ENCODE data around the gene ZGRF1.

ZGRF1 gene

DNA sequence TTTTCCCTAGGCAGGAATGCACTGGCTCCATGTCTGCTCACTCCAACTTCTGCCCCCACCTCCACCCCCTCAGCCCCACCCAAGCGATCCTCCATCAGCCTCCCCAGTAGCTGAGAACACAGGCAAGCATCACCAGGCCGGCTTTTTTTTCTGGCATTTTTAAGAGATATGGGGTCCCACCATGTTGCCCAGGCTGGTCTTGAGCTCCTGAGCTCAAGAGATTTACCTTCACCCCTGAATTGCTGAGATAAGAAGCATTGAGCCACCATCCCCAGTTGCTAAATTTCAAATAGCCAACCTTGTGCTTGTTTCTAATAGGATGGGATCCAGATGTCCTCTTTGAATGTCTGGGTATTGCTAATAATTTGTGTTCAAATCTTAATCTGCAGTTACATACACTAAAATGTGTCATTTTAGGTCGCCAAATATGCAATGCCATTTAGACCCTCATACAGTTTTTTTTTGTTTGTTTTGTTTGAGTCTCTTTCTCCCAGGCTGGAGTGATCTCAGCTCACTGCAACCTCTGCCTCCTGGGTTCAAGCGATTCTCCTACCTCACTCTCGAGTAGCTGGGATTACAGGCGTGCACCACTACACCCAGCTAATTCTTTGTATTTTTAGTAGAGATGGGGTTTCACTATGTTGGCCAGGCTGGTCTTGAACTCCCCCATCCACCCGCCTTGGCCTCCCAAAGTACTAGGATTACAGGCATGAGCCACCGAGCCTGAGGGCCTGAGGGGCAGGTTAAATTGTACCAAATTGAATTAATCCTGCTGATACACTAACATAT, 9.0 kb upstream of the ZGRF1 start:
- in situ Hi-C loops (cut with MboI; ENCODE audit: low sequenced_read_pairs), result loop anchor here (25.0 kb wide), 1 partner anchor 292 kb away; no protein-coding TSS in a partner anchor

DNA sequence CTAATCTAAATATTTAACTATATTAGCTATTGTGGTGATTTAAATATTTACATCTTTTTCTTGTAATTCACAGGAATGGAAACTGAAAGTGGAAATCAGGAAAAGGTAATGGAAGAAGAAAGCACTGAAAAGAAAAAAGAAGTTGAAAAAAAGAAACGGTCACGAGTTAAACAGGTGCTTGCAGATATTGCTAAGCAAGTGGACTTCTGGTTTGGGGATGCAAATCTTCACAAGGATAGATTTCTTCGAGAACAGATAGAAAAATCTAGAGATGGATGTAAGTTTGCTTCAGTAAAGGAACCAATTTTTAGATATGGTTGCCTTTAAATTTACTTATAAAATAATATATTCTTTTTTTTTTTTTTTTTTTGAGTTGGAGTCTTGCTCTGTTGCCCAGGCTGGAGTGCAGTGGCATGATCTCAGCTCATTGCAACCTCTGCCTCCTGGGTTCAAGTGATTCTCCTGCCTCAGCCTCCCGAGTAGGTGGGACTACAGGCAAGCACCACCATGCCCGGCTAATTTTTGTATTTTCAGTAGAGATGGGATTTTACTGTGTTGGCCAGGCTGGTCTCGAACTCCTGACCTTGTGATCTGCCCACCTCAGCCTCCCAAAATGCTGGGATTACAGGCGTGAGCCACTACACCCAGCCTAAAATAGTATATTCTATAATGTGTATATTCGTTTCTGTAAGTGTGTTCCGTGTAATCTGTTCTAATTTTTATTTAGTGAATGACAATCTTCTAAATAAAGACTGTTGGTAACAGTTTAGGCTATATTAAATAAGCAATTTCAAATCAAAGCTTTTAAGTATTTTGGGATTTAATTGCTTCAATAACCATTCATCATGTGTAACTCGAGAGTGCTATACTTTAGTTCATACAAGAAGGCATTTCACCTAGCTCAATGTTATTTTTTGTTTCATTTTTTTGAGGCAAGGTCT, 8.2 kb upstream of the ZGRF1 start:
- in situ Hi-C loops (cut with MboI; ENCODE audit: low sequenced_read_pairs), result loop anchor here (25.0 kb wide), 1 partner anchor 292 kb away; no protein-coding TSS in a partner anchor

DNA sequence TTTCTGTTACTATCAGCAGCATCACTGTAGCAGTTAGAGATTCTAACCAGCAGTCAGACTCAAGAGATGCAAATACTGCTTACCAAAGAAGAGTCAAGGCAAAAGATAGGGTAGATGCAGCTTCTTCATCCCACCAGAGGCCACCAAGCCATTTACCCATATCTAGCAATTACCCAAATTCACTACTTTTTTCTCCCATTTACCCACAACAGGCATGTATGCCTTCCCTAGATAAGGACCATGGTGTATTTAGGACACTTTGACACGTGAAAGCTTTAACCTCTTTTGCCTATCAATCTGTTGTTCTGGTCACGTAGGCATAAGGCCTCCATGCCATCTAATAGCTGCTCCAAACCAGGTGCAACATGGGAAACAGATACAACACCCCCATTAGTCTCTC, 5.8 kb upstream of the ZGRF1 start:
- in situ Hi-C loops (cut with MboI; ENCODE audit: low sequenced_read_pairs), result loop anchor here (25.0 kb wide), 1 partner anchor 295 kb away; no protein-coding TSS in a partner anchor

DNA sequence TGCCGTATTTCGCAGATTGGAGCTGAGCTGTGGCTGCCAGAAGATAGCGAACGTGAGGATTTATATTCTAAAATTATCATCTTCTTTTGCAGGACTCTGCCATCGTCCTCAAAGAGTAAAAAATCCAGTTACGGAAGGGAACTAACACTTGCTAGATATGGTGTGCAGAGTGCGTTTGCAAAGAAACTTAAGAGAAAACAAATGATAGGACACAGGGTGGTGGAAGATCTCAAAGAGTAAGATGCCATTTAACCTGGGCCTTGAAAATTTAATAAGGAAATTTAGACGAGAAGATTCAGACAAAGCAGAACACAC, 800 bp upstream of the ZGRF1 start:
- in situ Hi-C loops (cut with MboI; ENCODE audit: low sequenced_read_pairs), result loop anchor here (10.0 to 25.0 kb wide), 2 partner anchors 127 to 300 kb away; no protein-coding TSS in a partner anchor

DNA sequence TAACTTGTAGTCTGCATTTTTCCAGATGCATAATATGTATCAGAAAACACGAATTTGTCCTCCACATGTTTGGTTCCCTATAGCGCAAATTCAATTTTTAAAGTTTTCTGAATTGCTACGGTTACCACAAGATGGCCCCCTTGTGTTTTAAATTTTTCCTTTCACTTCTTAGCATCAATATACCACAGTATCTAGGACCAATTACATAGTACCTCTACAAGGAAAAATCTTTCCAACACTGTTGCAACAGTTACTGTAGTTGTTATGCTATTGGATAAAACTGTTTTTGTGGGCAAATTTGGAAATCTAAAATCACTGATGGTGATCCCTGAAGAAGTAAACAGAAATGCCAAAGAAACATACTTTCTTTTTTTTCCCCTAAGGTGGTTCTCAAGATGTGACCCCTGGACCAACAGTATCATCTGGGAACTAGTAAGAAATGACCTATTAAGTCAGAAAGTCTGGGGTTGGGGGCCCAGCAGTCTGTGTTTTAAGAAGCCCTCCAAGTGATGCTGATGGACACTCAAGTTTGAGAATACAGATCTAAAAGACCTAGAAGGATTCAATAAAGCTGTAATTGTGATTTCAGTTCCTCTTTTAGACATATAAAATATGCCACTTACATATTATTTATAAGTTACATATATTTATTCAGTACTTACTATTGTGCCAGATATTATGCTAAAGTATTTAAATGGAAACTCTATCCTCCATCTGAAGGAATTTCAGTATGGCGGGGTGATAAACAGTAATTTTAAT, 3.1 kb downstream of the ZGRF1 start:
- in situ Hi-C loops (cut with MboI; ENCODE audit: low sequenced_read_pairs), result loop anchor here (10.0 to 25.0 kb wide), 2 partner anchors 131 to 304 kb away; no protein-coding TSS in a partner anchor

DNA sequence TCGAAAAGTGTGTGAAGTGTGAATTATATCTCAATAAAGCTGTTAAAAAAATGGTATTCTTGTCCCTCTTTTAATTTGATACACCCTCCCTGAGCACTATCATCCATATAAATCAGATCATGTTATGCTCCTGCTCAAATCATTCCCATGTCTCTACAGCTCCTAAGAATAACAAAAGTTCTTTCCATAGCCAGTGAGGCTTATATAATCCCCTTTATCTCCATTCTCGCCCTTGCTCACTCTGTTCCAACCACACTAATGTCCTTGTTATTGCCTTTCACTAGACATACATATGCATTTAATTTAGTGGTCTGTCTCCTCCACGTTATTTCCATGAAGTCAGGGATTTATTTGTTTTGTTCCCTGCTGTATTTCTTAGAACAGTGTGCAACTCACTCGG, 10.5 kb downstream of the ZGRF1 start:
- in situ Hi-C loops (cut with MboI; ENCODE audit: low sequenced_read_pairs), result loop anchor here (25.0 kb wide), 1 partner anchor 311 kb away; no protein-coding TSS in a partner anchor

DNA sequence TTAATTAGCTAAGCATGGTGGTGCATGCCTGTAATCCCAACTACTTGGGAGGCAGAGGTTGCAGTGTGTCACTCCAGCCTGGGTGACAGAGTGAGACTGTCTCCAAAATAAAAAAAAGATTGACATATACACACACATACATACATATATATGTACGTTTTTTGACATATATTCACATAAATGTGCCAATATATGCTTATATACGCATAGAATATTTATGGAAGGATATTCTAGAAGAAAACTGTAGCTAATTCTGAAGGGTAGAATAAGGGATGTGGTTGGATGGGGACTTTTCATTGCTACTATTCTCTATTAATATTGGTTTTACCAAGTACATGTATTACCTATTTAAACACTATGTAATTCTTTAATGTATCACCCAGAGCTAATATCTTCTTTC, 19.7 kb downstream of the ZGRF1 start:
- in situ Hi-C loops (cut with MboI; ENCODE audit: low sequenced_read_pairs), result loop anchor here (25.0 kb wide), 1 partner anchor 530 kb away; no protein-coding TSS in a partner anchor

DNA sequence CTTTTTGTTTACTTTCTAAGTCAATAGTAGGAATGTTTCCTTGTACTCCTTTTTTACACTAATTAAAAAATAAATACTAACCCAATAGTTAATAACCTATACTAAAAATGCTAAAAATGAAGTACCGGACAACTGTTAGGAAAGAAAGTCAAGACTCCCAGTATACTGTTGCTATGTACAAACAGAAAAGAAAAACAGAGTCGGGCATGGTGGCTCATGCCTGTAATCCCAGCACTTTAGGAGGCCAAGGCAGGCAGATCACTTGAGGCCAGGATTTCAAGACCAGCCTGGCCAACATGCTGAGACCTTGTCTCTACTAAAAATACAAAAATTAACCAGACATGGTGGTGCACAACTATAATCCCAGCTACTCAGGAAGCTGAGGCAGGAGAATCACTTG, 23.9 kb downstream of the ZGRF1 start:
- in situ Hi-C loops (cut with MboI; ENCODE audit: low sequenced_read_pairs), result loop anchor here (25.0 kb wide), 1 partner anchor 526 kb away; no protein-coding TSS in a partner anchor

DNA sequence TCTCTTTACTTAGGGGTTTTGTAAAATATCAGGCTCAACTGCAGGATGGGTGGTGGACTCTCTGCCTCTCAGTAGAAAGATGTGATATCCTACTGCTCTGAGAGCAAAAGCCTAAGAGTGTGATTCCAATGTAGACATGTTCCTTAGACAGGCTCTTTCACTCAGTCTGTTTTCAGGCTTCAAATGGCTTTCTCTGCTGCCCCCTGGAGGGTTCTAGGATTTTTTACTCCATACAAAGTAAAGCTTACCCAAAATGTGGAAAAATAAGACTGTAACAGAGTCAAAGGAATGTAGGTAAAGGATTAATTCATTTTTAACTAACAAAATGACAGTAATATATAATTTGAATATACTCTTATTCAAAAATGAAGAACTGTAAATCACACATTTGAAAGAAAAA, 32.1 kb downstream of the ZGRF1 start:
- in situ Hi-C loops (cut with MboI; ENCODE audit: low sequenced_read_pairs), result loop anchor here (25.0 kb wide), 1 partner anchor 517 kb away; no protein-coding TSS in a partner anchor

DNA sequence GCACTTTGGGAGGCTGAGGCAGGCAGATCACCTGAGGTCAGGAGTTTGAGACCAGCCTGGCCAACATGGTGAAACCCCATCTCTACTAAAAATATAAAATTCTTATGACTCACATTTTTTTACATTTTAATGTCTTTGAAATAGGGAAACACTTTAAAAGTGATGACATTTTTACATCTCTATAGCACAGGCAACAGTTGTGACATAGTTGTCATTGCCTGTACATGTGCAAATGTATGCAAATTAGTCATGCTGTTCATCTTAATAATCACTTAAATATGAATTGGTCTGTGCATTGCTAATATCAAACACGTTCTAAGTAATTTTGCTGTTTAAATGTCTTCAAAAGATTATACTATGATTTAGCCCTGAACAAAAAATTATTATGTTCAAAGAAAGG, 41.7 kb downstream of the ZGRF1 start:
- in situ Hi-C loops (cut with MboI; ENCODE audit: low sequenced_read_pairs), result no loop called here

DNA sequence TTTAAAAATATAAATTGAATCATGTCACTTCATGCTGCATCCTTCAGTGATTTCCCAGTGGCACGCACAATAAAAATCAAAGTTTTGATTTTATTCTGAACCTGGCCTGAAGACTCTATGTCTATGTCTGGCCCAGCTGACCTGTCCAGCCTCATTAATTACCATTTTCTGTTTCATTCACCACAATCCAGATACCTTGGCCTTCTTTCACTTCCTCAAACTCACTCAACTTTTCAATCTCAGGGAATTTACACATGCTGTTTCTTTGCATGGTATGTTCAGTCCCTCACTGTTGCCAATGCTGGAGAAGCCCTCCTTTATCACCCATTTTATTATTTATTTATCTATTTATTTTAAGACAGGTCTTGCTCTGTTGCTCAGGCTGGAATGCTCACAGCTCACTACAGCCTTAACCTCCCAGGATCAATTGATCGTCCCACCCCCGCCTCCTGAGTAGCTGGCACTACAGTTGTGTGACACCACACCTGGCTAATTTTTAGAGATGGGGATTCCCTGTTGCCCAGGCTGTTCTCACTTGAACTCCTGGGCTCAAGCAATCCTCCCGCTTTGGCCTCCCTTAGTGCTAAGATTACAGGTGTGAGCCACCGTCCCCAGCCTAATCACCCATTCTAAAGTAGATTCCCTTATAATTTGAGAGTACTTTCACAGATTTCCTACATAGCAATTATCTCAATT, 43.1 kb downstream of the ZGRF1 start:
- in situ Hi-C loops (cut with MboI; ENCODE audit: low sequenced_read_pairs), result no loop called here

DNA sequence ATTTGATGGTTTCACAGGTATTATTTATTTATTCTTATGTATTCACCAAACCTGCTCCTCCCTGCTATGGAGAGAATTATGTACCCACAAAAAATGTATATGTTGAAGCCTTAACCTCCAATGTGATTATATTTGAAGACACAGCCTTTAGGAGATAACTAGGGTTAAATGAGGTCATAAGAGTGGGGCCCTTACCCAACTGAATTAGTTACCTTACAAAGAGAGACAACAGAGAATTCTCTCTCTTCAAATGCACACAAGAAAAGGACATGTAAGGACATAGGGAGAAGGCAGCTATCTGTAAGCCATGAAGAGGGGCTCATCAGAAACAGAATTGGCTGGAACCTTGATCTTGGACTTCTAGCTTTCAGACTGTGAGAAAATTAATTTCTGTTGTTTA, 44.0 kb downstream of the ZGRF1 start:
- in situ Hi-C loops (cut with MboI; ENCODE audit: low sequenced_read_pairs), result no loop called here

DNA sequence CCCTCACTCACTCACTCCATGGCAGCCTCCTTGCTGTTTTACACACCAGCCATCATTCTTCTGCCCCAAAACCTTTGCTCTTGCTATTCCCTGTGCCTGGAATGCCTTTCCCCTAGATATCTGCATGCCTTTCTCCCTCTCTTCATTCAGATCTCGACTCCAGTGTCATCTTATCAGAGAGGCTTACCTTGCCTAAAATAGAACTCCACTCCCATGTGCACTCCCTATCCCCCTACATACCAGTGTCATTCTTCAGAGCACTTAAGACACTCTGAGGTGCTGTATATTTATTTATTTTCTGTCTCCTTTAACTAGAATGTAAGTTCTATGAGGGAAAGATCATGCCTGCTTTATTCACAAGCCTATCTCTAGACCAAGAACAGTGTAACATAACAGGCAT, 45.1 kb downstream of the ZGRF1 start:
- in situ Hi-C loops (cut with MboI; ENCODE audit: low sequenced_read_pairs), result no loop called here

DNA sequence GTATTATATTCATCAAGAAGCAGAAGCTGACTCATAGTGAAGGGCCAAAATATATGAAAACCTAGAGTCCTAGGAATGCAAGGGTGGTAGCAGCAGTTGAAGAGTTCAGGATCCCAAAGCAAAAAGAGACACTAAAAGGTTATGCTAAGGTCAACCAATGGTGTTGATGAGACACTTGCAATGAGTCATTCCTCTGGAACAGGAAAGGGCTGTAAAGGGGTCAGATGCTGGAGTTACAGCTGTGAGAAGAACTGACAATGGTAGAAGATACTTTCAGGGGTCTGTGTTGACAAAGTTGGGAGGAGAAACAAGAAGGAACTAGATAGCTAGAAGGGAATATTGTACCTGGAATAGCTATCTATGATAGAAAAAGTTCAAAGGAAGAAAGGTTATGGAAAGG, 47.5 kb downstream of the ZGRF1 start:
- in situ Hi-C loops (cut with MboI; ENCODE audit: low sequenced_read_pairs), result no loop called here

DNA sequence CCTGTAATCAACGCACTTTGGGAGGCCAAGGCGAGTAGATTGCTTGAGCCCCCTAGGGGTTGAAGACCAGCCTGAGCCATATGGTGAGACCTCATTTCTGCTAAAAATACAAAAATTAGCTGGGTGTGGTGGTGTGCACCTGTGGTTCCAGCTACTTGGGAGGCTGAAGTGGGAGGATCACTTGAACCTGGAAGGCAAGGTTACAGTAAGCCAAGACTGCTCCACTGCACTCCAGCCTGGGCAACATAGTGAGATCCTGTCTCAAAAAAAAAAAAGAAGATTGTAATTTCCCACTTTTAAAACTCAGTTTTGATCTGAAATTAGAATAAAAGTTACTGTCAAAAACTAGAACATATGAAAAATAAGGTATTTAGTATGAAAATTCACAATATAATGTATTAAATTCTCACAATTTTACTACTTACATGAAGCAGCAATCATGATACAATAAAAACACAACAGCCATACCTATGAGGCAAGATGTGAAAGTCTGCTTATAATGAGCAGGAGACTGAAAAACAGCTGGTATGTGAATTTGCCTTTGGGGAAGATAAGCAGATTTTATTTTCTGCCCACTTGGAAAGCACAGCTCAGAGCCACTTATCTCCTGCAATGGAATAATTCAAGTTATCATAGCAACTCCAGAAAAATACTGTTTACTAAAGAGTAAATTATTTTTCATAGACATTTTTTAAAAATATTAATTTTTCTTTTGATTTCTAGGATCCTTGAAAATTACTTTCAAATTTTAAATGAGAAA, 50.6 kb downstream of the ZGRF1 start:
- in situ Hi-C loops (cut with MboI; ENCODE audit: low sequenced_read_pairs), result no loop called here

DNA sequence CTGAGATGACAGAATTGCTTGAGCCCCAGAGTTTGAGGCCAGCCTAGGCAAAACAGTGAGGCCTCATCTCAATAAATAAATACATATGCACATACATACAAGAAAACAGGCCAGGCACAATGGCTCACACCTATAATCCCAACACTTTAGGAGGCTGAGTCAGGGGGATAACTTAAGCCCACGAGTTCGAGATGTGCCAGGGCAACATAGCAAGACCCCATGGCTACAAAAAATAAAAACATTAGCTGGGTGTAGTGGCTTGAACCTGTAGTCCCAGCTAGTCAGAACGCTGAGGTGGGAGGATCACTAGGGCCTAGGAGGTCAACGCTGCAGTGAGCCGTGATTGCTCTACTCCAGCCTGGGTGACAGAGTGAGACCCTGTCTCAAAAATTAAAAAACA, 69.2 kb downstream of the ZGRF1 start:
- in situ Hi-C loops (cut with MboI; ENCODE audit: low sequenced_read_pairs), result no loop called here

DNA sequence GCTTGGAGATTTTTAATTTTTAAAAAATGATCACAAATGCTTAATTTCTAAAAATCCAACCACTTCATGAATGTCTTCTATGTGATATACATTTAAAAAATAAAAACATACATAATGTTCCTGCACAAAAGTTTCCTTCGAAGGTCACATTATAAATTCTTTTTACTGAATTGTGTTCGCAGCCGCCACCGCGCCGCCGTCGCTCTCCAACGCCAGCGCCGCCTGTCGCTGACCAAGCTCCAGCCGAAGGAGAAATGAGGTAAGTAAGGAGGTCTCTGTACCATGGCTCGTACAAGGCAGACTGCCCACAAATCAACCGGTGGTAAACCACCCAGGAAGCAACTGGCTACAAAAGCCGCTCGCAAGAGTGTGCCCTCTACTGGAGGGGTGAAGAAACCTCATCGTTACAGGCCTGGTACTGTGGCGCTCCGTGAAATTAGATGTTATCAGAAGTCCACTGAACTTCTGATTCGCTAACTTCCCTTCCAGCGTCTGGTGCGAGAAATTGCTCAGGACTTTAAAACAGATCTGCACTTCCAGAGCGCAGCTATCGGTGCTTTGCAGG, 71.9 kb downstream of the ZGRF1 start:
- in situ Hi-C loops (cut with MboI; ENCODE audit: low sequenced_read_pairs), result no loop called here

DNA sequence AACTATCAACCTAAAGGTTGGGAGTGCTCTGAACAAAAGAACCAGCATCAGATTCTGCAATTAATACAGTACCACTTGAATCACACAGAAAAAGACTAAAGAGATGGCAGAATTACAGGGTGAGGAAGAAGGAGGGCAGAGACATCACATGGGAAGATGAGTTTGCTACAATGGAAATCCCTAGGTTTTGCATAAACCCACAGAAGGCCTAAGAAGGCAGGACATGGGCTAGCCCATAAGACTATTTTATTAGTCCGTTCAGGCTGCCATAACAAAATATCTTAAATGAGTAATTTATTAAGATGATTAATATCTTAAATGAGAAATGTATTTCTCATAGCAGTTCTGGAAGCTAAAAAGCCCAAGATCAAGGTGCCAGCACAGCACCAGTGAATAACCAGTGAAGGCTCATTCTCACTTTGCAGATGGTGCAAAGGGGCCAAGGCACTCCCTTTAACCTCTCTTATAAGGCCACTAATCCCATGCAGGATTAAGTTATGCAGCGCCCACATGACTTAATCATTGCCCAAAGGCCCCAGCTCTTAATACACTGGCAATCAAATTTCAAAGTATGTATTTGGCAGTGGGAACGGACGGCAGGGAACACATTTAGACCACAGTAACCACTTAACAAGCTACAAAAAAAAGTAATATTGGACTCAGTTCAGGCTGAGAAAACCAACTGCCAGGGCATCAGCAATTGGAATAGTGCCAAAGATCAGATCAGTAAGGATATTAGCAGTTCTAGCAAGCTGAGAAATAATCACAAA, 73.1 kb downstream of the ZGRF1 start:
- in situ Hi-C loops (cut with MboI; ENCODE audit: low sequenced_read_pairs), result no loop called here

All from HL-60/S4 (cell line).